ENCODE results near the gene PPP1R13B. TPM values are rescaled to one million over a fixed set of nuclear protein-coding genes. Genes with fewer than 3 reads are reported as not detected.

PPP1R13B gene
- total RNA-seq, 1 experiment from 2014 or later, result 26.5 TPM

GRCh38 chr14:103700753-103701490 is 146.5 kb downstream of the PPP1R13B start:
- CTCF ChIA-PET, result no interaction called here
- POLR2A ChIA-PET (ENCODE audit: unreplicated experiment), result no interaction called here
- H3F3A ChIP-seq (ENCODE audit: insufficient read depth, low read depth), result peaks cover 58% of the 10 kb centered on the region

GRCh38 chr14:103699901-103700752 is 147.2 kb downstream of the PPP1R13B start:
- 0 out of 2 replicates have a peak, but pooled peaks cover 7% of the 10 kb centered on the region for H3K36me3 ChIP-seq (ENCODE audit: low read depth)
- H3K27ac ChIP-seq, result no peak overlapping the region
- no peak overlapping the region for H2AFZ ChIP-seq
- peaks cover 35% of the 10 kb centered on the region for H4K20me1 ChIP-seq (ENCODE audit: insufficient read depth)
- H3F3A ChIP-seq (ENCODE audit: insufficient read depth, low read depth), result peaks cover 58% of the 10 kb centered on the region
- BruUV-seq (replicated peaks), result no TSS peak
- no peaks in the 10 kb centered on the region for H3K27me3 ChIP-seq (ENCODE audit: insufficient read depth, low read depth)
- H3K4me3 ChIP-seq, result no peak overlapping the region
- H3K4me1 ChIP-seq (replicated peaks; ENCODE audit: insufficient read depth), result peaks cover 12% of the 10 kb centered on the region
- TF ChIP-seq EZH2 (IDR thresholded peaks at IDR 0.05; ENCODE audit: low read depth), result no peak
- no peaks in the 10 kb centered on the region for H3K9me2 ChIP-seq (ENCODE audit: insufficient read depth)
- no peaks in the 10 kb centered on the region for H3K79me2 ChIP-seq (ENCODE audit: low read depth)
- ChIA-PET CTCF (no interaction called here), POLR2A (ENCODE audit: unreplicated experiment) (no interaction called here)
- no peak overlapping the region for H3K4me2 ChIP-seq
- intact Hi-C loops (cut with micrococcal nuclease; ENCODE audit: unreplicated experiment), result no loop called here
- no peaks in the 10 kb centered on the region for H3K9me3 ChIP-seq (ENCODE audit: insufficient read depth, low read depth)
- DNase-seq, result no peak

More at GRCh38 chr14:103700753-103701490, 146.5 kb downstream of the PPP1R13B start:
- DNase-seq, result no peak
- H3K4me1 ChIP-seq (replicated peaks; ENCODE audit: insufficient read depth), result peaks cover 18% of the 10 kb centered on the region
- no peak overlapping the region for H3K4me3 ChIP-seq
- H3K79me2 ChIP-seq (ENCODE audit: low read depth), result no peaks in the 10 kb centered on the region
- intact Hi-C loops (cut with micrococcal nuclease; ENCODE audit: unreplicated experiment), result no loop called here
- BruUV-seq (replicated peaks), result no TSS peak
- no peaks in the 10 kb centered on the region for H3K9me3 ChIP-seq (ENCODE audit: insufficient read depth, low read depth)
- H3K9me2 ChIP-seq (ENCODE audit: insufficient read depth), result no peaks in the 10 kb centered on the region
- H3K4me2 ChIP-seq, result no peak overlapping the region
- H3K36me3 ChIP-seq (ENCODE audit: low read depth), result 0 out of 2 replicates have a peak, but pooled peaks cover 7% of the 10 kb centered on the region
- TF ChIP-seq EZH2 (IDR thresholded peaks at IDR 0.05; ENCODE audit: low read depth) (no peak), CTCF (conservative IDR thresholded peaks at IDR 0.05) (no peak)
- H2AFZ ChIP-seq, result no peak overlapping the region
- no peak overlapping the region for H3K27ac ChIP-seq
- H4K20me1 ChIP-seq (ENCODE audit: insufficient read depth), result peaks cover 35% of the 10 kb centered on the region
- no peaks in the 10 kb centered on the region for H3K27me3 ChIP-seq (ENCODE audit: insufficient read depth, low read depth)

GRCh38 chr14:103699261-103699661 is 148.1 kb downstream of the PPP1R13B start:
- H3K27me3 ChIP-seq (ENCODE audit: insufficient read depth, low read depth), result no peaks in the 10 kb centered on the region
- POLR2A ChIA-PET (ENCODE audit: unreplicated experiment), result interaction anchor here (0.7 to 1.0 kb wide), 2 partner anchors 16 to 80 kb away, joined by 4 to 6 read pairs; partner anchors contain the start of genes XRCC3 and ZFYVE21
- no peaks in the 10 kb centered on the region for H3K9me3 ChIP-seq (ENCODE audit: insufficient read depth, low read depth)
- peaks cover 35% of the 10 kb centered on the region for H4K20me1 ChIP-seq (ENCODE audit: insufficient read depth)
- CTCF ChIA-PET, result interaction anchor here (0.7 kb wide), 1 partner anchor 204 kb away, joined by 3 read pairs; no protein-coding TSS in a partner anchor
- TF ChIP-seq CTCF (conservative IDR thresholded peaks at IDR 0.05) (no peak), EZH2 (IDR thresholded peaks at IDR 0.05; ENCODE audit: low read depth) (no peak)
- H3K9me2 ChIP-seq (ENCODE audit: insufficient read depth), result no peaks in the 10 kb centered on the region
- H3F3A ChIP-seq (ENCODE audit: insufficient read depth, low read depth), result peaks cover 56% of the 10 kb centered on the region
- H3K27ac ChIP-seq, result no peak overlapping the region
- peaks cover 4% of the 10 kb centered on the region for H3K4me1 ChIP-seq (replicated peaks; ENCODE audit: insufficient read depth)
- intact Hi-C loops (cut with micrococcal nuclease; ENCODE audit: unreplicated experiment), result no loop called here
- H3K4me2 ChIP-seq, result no peak overlapping the region
- DNase-seq, result no peak
- no peaks in the 10 kb centered on the region for H3K79me2 ChIP-seq (ENCODE audit: low read depth)
- no TSS peak for BruUV-seq (replicated peaks)
- peaks cover 13% of the 10 kb centered on the region; the same call in 1 of the 2 replicates for H3K36me3 ChIP-seq (ENCODE audit: low read depth)
- H2AFZ ChIP-seq, result no peak overlapping the region
- H3K4me3 ChIP-seq, result no peak overlapping the region

All from PC-9 (cell line).